Osteocyte (in vitro differentiated cells): ENCODE measurements around the gene TDRKH. TPM values are rescaled to one million over a fixed set of nuclear protein-coding genes. Genes with fewer than 3 reads are reported as not detected.

Experiments used
- DNase-seq: peaks from one replicate; pipeline ENCODE4 v3.0.0; 2021; ENCODE audit warnings: mixed read lengths; ENCODE audit not compliant: unreplicated experiment; ENCODE audit errors: extremely low spot score
- H3K27ac Mint-ChIP-seq: one replicate; pipeline ENCODE4 v1.8.0; 2021; ENCODE audit warnings: mild to moderate bottlenecking, mixed read lengths; ENCODE audit not compliant: unreplicated experiment
- H3K27me3 Mint-ChIP-seq: one replicate; pipeline ENCODE4 v1.8.0; 2021; ENCODE audit warnings: mixed read lengths; ENCODE audit not compliant: unreplicated experiment
- H3K36me3 Mint-ChIP-seq: one replicate; pipeline ENCODE4 v1.8.0; 2021; ENCODE audit warnings: mixed read lengths; ENCODE audit not compliant: unreplicated experiment
- H3K4me1 Mint-ChIP-seq: one replicate; pipeline ENCODE4 v1.8.0; 2021; ENCODE audit warnings: mixed read lengths; ENCODE audit not compliant: unreplicated experiment
- H3K4me3 Mint-ChIP-seq: one replicate; pipeline ENCODE4 v1.8.0; 2021; ENCODE audit warnings: mild to moderate bottlenecking, moderate library complexity, mixed read lengths; ENCODE audit not compliant: unreplicated experiment
- H3K9me3 Mint-ChIP-seq: one replicate; pipeline ENCODE4 v1.8.0; 2021; ENCODE audit warnings: mixed read lengths; ENCODE audit not compliant: unreplicated experiment
- CTCF ChIP-seq: fragments of 200-600 bp; sonication (generic); IDR thresholded peaks from 2 replicates; pipeline ENCODE4 v1.5.0; 2021; ENCODE audit warnings: antibody characterized with exemption, mild to moderate bottlenecking, moderate library complexity
- long read RNA-seq: library from polyadenylated mRNA; unstranded; transcript quantifications from one replicate; pipeline ENCODE4 v2.0.0, GENCODE V29; 2021
- total RNA-seq: library from RNA; stranded (reverse); gene quantifications from 2 replicates; pipeline ENCODE4 v1.2.1, GENCODE V29; 2021

The TDRKH gene
- total RNA-seq: 3.0 and 3.6 TPM in 2 replicates
- long read RNA-seq, transcript TDRKH-207 (13 exons, 2,768 nt): major isoform, 5 of 10 reads
- long read RNA-seq, partial matches to known transcripts: 1 of 10 reads
- long read RNA-seq, other reads (novel, unspliced or antisense): 4 of 10 reads

- no peaks in the 10 kb centered on the region for H3K9me3 Mint-ChIP-seq
- H3K36me3 Mint-ChIP-seq: no peaks in the 10 kb centered on the region
- peaks cover 14% of the 10 kb centered on the region for H3K4me1 Mint-ChIP-seq
- peak; percentile 99 for DNase-seq
- peak; percentile 42 for TF ChIP-seq CTCF
- peaks cover 8% of the 10 kb centered on the region for H3K27me3 Mint-ChIP-seq
- peak within 1 kb of the TSS; percentile 95 for H3K4me3 Mint-ChIP-seq
- H3K27ac Mint-ChIP-seq: peak within 1 kb of the TSS; percentile 76
These were observed at the start of gene TDRKH for GRCh38 chr1:151790071-151790939. Gene TDRKH (minus strand): TSS chr1:151790500. CDS start chr1:151783022, 7,478 bp downstream.

GRCh38 chr1:151839457-151840403, 49.4 kb upstream of the TDRKH start, which contains the start of gene C2CD4D:
Gene C2CD4D (minus strand): TSS chr1:151839820. CDS start chr1:151838989, 831 bp downstream.
- Mint-ChIP-seq H3K9me3 (no peaks in the 10 kb centered on the region), H3K4me1 (peaks cover 12% of the 10 kb centered on the region), H3K27me3 (peaks cover 68% of the 10 kb centered on the region), H3K36me3 (no peaks in the 10 kb centered on the region), H3K27ac (no peak within 1 kb of the TSS), H3K4me3 (peak within 1 kb of the TSS; percentile 50)
- TF ChIP-seq CTCF: no peak
- DNase-seq: no peak

- Mint-ChIP-seq H3K27ac (no peak overlapping the region), H3K27me3 (peaks cover 62% of the 10 kb centered on the region), H3K36me3 (no peaks in the 10 kb centered on the region), H3K4me1 (peaks cover 12% of the 10 kb centered on the region), H3K9me3 (no peaks in the 10 kb centered on the region), H3K4me3 (peak overlapping the region; percentile 26)
- no peak for DNase-seq
- TF ChIP-seq CTCF: no peak
These were observed 48.7 kb upstream of the TDRKH start for GRCh38 chr1:151839082-151839412.

GRCh38 chr1:151838222-151839081, 48.2 kb upstream of the TDRKH start:
- Mint-ChIP-seq H3K4me1 (peaks cover 12% of the 10 kb centered on the region), H3K36me3 (no peaks in the 10 kb centered on the region), H3K27me3 (peaks cover 64% of the 10 kb centered on the region), H3K4me3 (peak overlapping the region; percentile 26), H3K9me3 (no peaks in the 10 kb centered on the region), H3K27ac (no peak overlapping the region)
- DNase-seq: no peak
- TF ChIP-seq CTCF: no peak
